ENCODE results near the gene RNASEH2C.
A peak's percentile ranks its signal among the peaks of the same experiment; 100 is the strongest.
"Not testable (repeated sequence)": the region's sequence is repeated elsewhere in the genome, so short reads cannot be mapped to it uniquely, and the experiment has no call there.

Gene RNASEH2C

GRCh38 chr11:65720211-65720934 is at the start of gene RNASEH2C:
TSS of gene RNASEH2C (minus strand) at chr11:65720798. CDS start at chr11:65720758, 40 bp downstream.
- peak; percentile 61 for DNase-seq (ENCODE audit: low read depth)

GRCh38 chr11:65767806-65768205 is 47.2 kb upstream of the RNASEH2C start:
- DNase-seq (ENCODE audit: low read depth) = not testable (repeated sequence)

GRCh38 chr11:65767406-65767805 is 46.8 kb upstream of the RNASEH2C start:
- DNase-seq (ENCODE audit: low read depth) = no peak

GRCh38 chr11:65766535-65766934 is 45.9 kb upstream of the RNASEH2C start:
- no peak for DNase-seq (ENCODE audit: low read depth)

GRCh38 chr11:65764434-65764833 is 43.8 kb upstream of the RNASEH2C start:
- no peak for DNase-seq (ENCODE audit: low read depth)

GRCh38 chr11:65762816-65763215 is 42.2 kb upstream of the RNASEH2C start:
- DNase-seq (ENCODE audit: low read depth) = not testable (repeated sequence)

- not testable (repeated sequence) for DNase-seq (ENCODE audit: low read depth)
These were observed 41.6 kb upstream of the RNASEH2C start for GRCh38 chr11:65762169-65762568.

GRCh38 chr11:65745049-65745448 is 24.5 kb upstream of the RNASEH2C start:
- no peak for DNase-seq (ENCODE audit: low read depth)

- DNase-seq (ENCODE audit: low read depth) = no peak
These were observed 24.1 kb upstream of the RNASEH2C start for GRCh38 chr11:65744699-65745042.

- DNase-seq (ENCODE audit: low read depth) = no peak
These were observed 23.6 kb upstream of the RNASEH2C start for GRCh38 chr11:65744026-65744698.

- no peak for DNase-seq (ENCODE audit: low read depth)
These were observed 23.1 kb upstream of the RNASEH2C start for GRCh38 chr11:65743681-65744025.

- DNase-seq (ENCODE audit: low read depth) = no peak
These were observed 21.8 kb upstream of the RNASEH2C start for GRCh38 chr11:65742353-65742752.

- no peak for DNase-seq (ENCODE audit: low read depth)
These were observed 20.6 kb upstream of the RNASEH2C start for GRCh38 chr11:65741185-65741584.

GRCh38 chr11:65739022-65739421 is 18.4 kb upstream of the RNASEH2C start:
- no peak for DNase-seq (ENCODE audit: low read depth)

GRCh38 chr11:65736810-65737209 is 16.2 kb upstream of the RNASEH2C start:
- DNase-seq (ENCODE audit: low read depth) = no peak

GRCh38 chr11:65735111-65735510 is 14.5 kb upstream of the RNASEH2C start:
- DNase-seq (ENCODE audit: low read depth) = not testable (repeated sequence)

GRCh38 chr11:65730461-65730860 is 9.9 kb upstream of the RNASEH2C start:
- DNase-seq (ENCODE audit: low read depth) = no peak

GRCh38 chr11:65727865-65728264 is 7.3 kb upstream of the RNASEH2C start:
- no peak for DNase-seq (ENCODE audit: low read depth)

GRCh38 chr11:65726660-65727059 is 6.1 kb upstream of the RNASEH2C start:
- DNase-seq (ENCODE audit: low read depth) = no peak

- no peak for DNase-seq (ENCODE audit: low read depth)
These were observed 1.7 kb upstream of the RNASEH2C start for GRCh38 chr11:65722261-65722660.

- DNase-seq (ENCODE audit: low read depth) = no peak
These were observed 757 bp downstream of the RNASEH2C start for GRCh38 chr11:65719871-65720210.

GRCh38 chr11:65718964-65719492 is 1.6 kb downstream of the RNASEH2C start:
- no peak for DNase-seq (ENCODE audit: low read depth)

GRCh38 chr11:65718531-65718930 is 2.1 kb downstream of the RNASEH2C start:
- DNase-seq (ENCODE audit: low read depth) = no peak

- DNase-seq (ENCODE audit: low read depth) = no peak
These were observed 2.7 kb downstream of the RNASEH2C start for GRCh38 chr11:65717906-65718305.

Measured in activated T-helper 9 cell treated with anti-CD3 and anti-CD28 coated beads, Interleukin-2, amount 50 U/mL, for 16 hours (primary cell).